OCI-LY1 (cell line): ENCODE results near the gene PNLIPRP1.

Experiments used
- CTCF ChIP-seq: fragments of 200-600 bp; sonication (generic), shearing (Covaris generic); IDR thresholded peaks from 2 replicates; pipeline ENCODE4 v1.5.1; 2017; ENCODE audit warnings: mild to moderate bottlenecking, antibody characterized with exemption, low read length, moderate library complexity, mixed read lengths
- EZH2 ChIP-seq: fragments of 200-600 bp; sonication (generic), shearing (Covaris generic); IDR thresholded peaks from 2 replicates; pipeline ENCODE4 v1.8.0; 2017; ENCODE audit warnings: borderline replicate concordance, mixed run types, mild to moderate bottlenecking, antibody characterized with exemption, low read length, moderate library complexity, mixed read lengths

- no peak for TF ChIP-seq CTCF
- no peak for TF ChIP-seq EZH2
Observed at GRCh38 chr10:116593139-116593740, 2.5 kb downstream of the PNLIPRP1 start.
